DND-41 (cell line): ENCODE results near the gene ZNF229.
"Not testable (repeated sequence)": the region's sequence is repeated elsewhere in the genome, so short reads cannot be mapped to it uniquely, and the experiment has no call there.

ENCODE experiments used
- ATAC-seq: fragments of 200-7000 bp; cut with Tn5 transposase; 3 replicates; pipeline ENCODE4 v1.9.1; 2021; ENCODE audit warnings: low read depth; ENCODE audit not compliant: insufficient read depth
- DNase-seq: peaks from one replicate; pipeline ENCODE4 v3.0.0-alpha.2; 2020
- H2AFZ ChIP-seq: 2 replicates; pipeline ENCODE4 v1.6.0; 2012; ENCODE audit warnings: low read depth, low read length
- H3K27ac ChIP-seq: 2 replicates; pipeline ENCODE4 v1.5.1; 2012; ENCODE audit warnings: low read length, inconsistent platforms
- H3K27me3 ChIP-seq: fragments of 200-600 bp; sonication (generic); 2 replicates; pipeline ENCODE4 v1.6.0; 2012; ENCODE audit warnings: low read length, mild to moderate bottlenecking, inconsistent platforms; ENCODE audit not compliant: insufficient read depth, poor library complexity
- H3K36me3 ChIP-seq: 2 replicates; pipeline ENCODE4 v1.5.1; 2012; ENCODE audit warnings: low read length, inconsistent platforms; ENCODE audit not compliant: insufficient read depth
- H3K4me1 ChIP-seq: 2 replicates; pipeline ENCODE4 v1.5.1; 2012; ENCODE audit warnings: mild to moderate bottlenecking, low read length; ENCODE audit not compliant: insufficient read depth
- H3K4me2 ChIP-seq: 2 replicates; pipeline ENCODE4 v1.6.0; 2012; ENCODE audit warnings: mild to moderate bottlenecking, moderate library complexity, low read length, inconsistent platforms; ENCODE audit not compliant: insufficient read depth
- H3K4me3 ChIP-seq, 2 experiments: fragments of 200-600 bp in 1 of 2; shearing (Covaris generic) in 1 of 2; 2 replicates each; pipeline ENCODE4 v1.5.1; 2012 to 2016; ENCODE audit warnings: inconsistent platforms in 2 of 2, low read length in 2 of 2, mild to moderate bottlenecking in 2 of 2, low read depth in 1 of 2, moderate library complexity in 1 of 2
- H3K79me2 ChIP-seq: 2 replicates; pipeline ENCODE4 v1.6.0; 2012; ENCODE audit warnings: low read length, inconsistent platforms; ENCODE audit not compliant: insufficient read depth
- H3K9ac ChIP-seq: 2 replicates; pipeline ENCODE4 v1.6.0; 2012; ENCODE audit warnings: low read depth, mild to moderate bottlenecking, inconsistent platforms, low read length, moderate library complexity
- H3K9me3 ChIP-seq: 2 replicates; pipeline ENCODE4 v1.5.1; 2012; ENCODE audit warnings: low read length, moderate library complexity, mild to moderate bottlenecking, inconsistent platforms; ENCODE audit not compliant: insufficient read depth, severe bottlenecking
- H4K20me1 ChIP-seq: 2 replicates; pipeline ENCODE4 v1.6.0; 2012; ENCODE audit warnings: low read length; ENCODE audit not compliant: insufficient read depth
- EZH2 ChIP-seq: IDR thresholded peaks from 3 replicates; pipeline ENCODE4 v1.6.1; 2012; ENCODE audit warnings: borderline replicate concordance, low read depth, mild to moderate bottlenecking, moderate library complexity, low read length, inconsistent platforms; ENCODE audit not compliant: severe bottlenecking
- TF ChIP-seq, protein P1 (sequence below): IDR thresholded peaks from 2 replicates; pipeline ENCODE4 v1.5.1; 2012; ENCODE audit warnings: borderline replicate concordance, low read length, moderate library complexity, mild to moderate bottlenecking; ENCODE audit not compliant: poor library complexity, severe bottlenecking; ENCODE audit errors: extremely low read depth

ZNF229 gene

DNA sequence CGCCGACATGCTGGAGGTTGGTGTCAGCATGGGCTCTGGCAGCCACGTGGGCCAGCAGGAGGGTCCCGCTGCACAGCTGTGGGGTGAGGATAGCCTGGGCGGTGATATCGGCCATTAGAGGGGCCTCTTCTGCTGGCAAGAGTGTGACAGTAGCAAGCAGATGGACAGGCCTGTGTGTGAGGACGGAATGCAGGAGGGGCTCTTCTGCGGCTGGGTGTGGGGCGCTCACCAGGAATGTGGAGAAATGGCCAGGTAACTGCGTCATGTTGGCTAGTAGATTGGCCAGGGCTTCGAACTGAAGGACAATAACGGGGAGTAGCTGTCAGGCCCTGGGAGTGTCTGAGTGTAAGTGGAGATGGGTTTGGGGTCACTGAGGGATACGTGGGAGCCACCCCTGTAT lies 7.7 kb upstream of the ZNF229 start:
- H3K4me2 ChIP-seq, H3K9me3 ChIP-seq, H3K4me3 ChIP-seq, H3K27me3 ChIP-seq, DNase-seq, H3K79me2 ChIP-seq, H4K20me1 ChIP-seq, H3K4me1 ChIP-seq, H3K27ac ChIP-seq, H2AFZ ChIP-seq, H3K36me3 ChIP-seq, ATAC-seq, H3K9ac ChIP-seq: not testable (repeated sequence)

DNA sequence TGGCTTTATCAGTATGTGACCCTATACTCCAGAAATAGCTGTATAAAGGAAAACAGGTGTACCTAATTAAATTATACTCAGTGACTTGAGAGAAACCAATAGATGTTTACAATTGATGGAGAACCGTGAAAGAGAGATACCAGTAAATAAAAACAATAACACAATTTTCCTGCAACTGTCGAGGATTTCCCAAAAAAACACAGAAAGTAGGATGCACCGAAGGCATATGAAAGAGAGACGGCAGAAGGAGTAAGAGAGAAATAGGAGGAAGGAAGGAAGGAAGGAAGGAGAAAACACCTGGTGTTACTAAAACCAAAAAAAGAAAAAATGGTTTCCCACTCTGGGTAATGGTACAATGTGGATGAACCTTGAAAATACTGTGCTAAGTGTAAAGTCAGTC lies 6.8 kb upstream of the ZNF229 start:
- Histone ChIP-seq H3K9ac (no peak overlapping the region), H3K27me3 (no peaks in the 10 kb centered on the region), H3K9me3 (peaks cover 7% of the 10 kb centered on the region), H3K27ac (no peak overlapping the region), H4K20me1 (no peaks in the 10 kb centered on the region), H3K4me2 (no peak overlapping the region), H3K36me3 (no peaks in the 10 kb centered on the region), H3K4me3 (no peak overlapping the region), H3K4me1 (no peaks in the 10 kb centered on the region), H2AFZ (no peak overlapping the region), H3K79me2 (no peaks in the 10 kb centered on the region)
- DNase-seq (no peak), ATAC-seq (no peak)
- no peak for TF ChIP-seq EZH2
- TF ChIP-seq, protein P1, sequence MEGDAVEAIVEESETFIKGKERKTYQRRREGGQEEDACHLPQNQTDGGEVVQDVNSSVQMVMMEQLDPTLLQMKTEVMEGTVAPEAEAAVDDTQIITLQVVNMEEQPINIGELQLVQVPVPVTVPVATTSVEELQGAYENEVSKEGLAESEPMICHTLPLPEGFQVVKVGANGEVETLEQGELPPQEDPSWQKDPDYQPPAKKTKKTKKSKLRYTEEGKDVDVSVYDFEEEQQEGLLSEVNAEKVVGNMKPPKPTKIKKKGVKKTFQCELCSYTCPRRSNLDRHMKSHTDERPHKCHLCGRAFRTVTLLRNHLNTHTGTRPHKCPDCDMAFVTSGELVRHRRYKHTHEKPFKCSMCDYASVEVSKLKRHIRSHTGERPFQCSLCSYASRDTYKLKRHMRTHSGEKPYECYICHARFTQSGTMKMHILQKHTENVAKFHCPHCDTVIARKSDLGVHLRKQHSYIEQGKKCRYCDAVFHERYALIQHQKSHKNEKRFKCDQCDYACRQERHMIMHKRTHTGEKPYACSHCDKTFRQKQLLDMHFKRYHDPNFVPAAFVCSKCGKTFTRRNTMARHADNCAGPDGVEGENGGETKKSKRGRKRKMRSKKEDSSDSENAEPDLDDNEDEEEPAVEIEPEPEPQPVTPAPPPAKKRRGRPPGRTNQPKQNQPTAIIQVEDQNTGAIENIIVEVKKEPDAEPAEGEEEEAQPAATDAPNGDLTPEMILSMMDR: no peak

DNA sequence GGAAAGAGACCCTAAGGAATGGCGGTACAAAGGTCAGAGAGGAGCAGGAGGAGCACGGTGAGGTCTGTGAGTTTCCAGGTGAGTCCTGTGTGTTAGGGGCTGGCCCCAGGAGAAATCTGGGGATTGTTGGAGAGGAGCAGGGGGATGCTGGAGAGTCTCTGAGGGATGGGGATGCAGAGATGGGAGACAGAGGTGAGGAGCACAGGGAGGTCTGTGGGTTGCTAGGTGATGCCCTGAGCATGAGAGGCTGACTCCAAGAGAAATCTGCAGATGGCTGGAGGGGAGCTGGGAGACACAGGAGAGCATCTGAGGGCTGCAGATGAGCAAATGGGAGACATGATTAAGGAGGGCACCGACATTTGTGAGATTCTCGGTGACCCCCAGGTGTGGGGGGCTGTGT lies 4.1 kb upstream of the ZNF229 start:
- DNase-seq (no peak), ATAC-seq (no peak)
- Histone ChIP-seq H3K27me3 (no peaks in the 10 kb centered on the region), H3K9ac (no peak overlapping the region), H3K4me2 (no peak overlapping the region), H3K79me2 (no peaks in the 10 kb centered on the region), H3K4me3 (no peak overlapping the region), H3K4me1 (no peaks in the 10 kb centered on the region), H2AFZ (no peak overlapping the region), H3K27ac (no peak overlapping the region), H3K9me3 (peaks cover 17% of the 10 kb centered on the region), H3K36me3 (no peaks in the 10 kb centered on the region), H4K20me1 (no peaks in the 10 kb centered on the region)
- TF ChIP-seq EZH2: no peak
- TF ChIP-seq, protein P1: no peak

DNA sequence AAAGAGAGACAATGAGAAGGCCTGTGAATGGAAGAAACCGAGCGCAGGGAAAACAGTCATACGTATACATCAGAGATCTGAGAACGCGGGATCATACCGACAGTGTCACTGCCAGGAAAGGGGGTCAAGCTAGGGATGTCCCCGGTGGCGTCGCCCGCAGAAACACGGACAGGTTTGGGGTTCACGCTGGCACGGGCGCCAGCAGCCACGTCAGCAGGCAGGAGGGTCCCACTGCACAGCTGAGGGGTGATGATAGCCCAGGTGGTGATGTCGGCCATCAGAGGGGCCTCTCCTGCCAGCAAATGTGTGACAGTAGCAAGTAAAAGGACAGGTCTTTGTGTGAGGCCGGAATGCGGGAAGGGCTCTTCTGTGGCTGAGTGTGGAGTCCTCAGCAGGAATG lies 3.4 kb upstream of the ZNF229 start:
- DNase-seq (no peak), ATAC-seq (no peak)
- H4K20me1 ChIP-seq: no peaks in the 10 kb centered on the region
- H3K79me2 ChIP-seq: no peaks in the 10 kb centered on the region
- H3K9ac ChIP-seq: no peak overlapping the region
- H3K4me2 ChIP-seq: no peak overlapping the region
- peaks cover 20% of the 10 kb centered on the region for H3K9me3 ChIP-seq
- H3K4me3 ChIP-seq: no peak overlapping the region
- H3K4me1 ChIP-seq: no peaks in the 10 kb centered on the region
- H2AFZ ChIP-seq: no peak overlapping the region
- no peaks in the 10 kb centered on the region for H3K36me3 ChIP-seq
- TF ChIP-seq, protein P1: no peak
- no peak for TF ChIP-seq EZH2
- H3K27ac ChIP-seq: no peak overlapping the region
- H3K27me3 ChIP-seq: no peaks in the 10 kb centered on the region
